ENCODE measurements around the gene SMPDL3A. TPM values are rescaled to one million over a fixed set of nuclear protein-coding genes. Genes with fewer than 3 reads are reported as not detected.

Gene SMPDL3A
- total and polyA plus RNA-seq, 2 donors (not counting 3 experiments of a cell fraction or from before 2014, with no cell fraction given) = 4.1 to 4.2 TPM

GRCh38 chr6:122758927-122759334, 30.1 kb upstream of the SMPDL3A start:
- ChIA-PET CTCF (no interaction called here), POLR2A (no interaction called here)
- FAIRE-seq (no peak), DNase-seq (ENCODE audit: low read depth, low spot score) (no peak)
- no TSS peak for BruUV-seq (replicated peaks)
- intact Hi-C loops (cut with micrococcal nuclease) = no loop called here
- H3K4me2 ChIP-seq (ENCODE audit: insufficient read depth, low read length) = no peak overlapping the region
- no peaks in the 10 kb centered on the region for H3K9me1 ChIP-seq (replicated peaks; ENCODE audit: control insufficient read depth, extremely low read depth, insufficient read depth, low read length)
- TF ChIP-seq, protein P1, sequence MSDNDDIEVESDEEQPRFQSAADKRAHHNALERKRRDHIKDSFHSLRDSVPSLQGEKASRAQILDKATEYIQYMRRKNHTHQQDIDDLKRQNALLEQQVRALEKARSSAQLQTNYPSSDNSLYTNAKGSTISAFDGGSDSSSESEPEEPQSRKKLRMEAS (IDR thresholded peaks at IDR 0.05; ENCODE audit: insufficient read depth, insufficient read length) = no peak
- TF ChIP-seq, protein P2, sequence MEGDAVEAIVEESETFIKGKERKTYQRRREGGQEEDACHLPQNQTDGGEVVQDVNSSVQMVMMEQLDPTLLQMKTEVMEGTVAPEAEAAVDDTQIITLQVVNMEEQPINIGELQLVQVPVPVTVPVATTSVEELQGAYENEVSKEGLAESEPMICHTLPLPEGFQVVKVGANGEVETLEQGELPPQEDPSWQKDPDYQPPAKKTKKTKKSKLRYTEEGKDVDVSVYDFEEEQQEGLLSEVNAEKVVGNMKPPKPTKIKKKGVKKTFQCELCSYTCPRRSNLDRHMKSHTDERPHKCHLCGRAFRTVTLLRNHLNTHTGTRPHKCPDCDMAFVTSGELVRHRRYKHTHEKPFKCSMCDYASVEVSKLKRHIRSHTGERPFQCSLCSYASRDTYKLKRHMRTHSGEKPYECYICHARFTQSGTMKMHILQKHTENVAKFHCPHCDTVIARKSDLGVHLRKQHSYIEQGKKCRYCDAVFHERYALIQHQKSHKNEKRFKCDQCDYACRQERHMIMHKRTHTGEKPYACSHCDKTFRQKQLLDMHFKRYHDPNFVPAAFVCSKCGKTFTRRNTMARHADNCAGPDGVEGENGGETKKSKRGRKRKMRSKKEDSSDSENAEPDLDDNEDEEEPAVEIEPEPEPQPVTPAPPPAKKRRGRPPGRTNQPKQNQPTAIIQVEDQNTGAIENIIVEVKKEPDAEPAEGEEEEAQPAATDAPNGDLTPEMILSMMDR (IDR thresholded peaks at IDR 0.05; ENCODE audit: extremely low read depth in 1 of 2, insufficient read depth in 1 of 2, low read depth in 1 of 2, low read length in 2 of 2) = no peak
- TF ChIP-seq MYC (IDR thresholded peaks at IDR 0.05; ENCODE audit: low read depth, low read length) (no peak), EZH2 (IDR thresholded peaks at IDR 0.05; ENCODE audit: borderline replicate concordance, low read depth, low read length, severe bottlenecking) (no peak), GATA2 (IDR thresholded peaks at IDR 0.05; ENCODE audit: insufficient read depth, insufficient read length, low read depth, low read length) (no peak), POLR2AphosphoS5 (IDR thresholded peaks at IDR 0.05; ENCODE audit: insufficient read depth, low read depth, low read length) (no peak), JUN (IDR thresholded peaks at IDR 0.05; ENCODE audit: borderline replicate concordance, insufficient read depth, insufficient read length, low read depth) (no peak), FOS (IDR thresholded peaks at IDR 0.05; ENCODE audit: borderline replicate concordance, insufficient read depth, low read length) (no peak), POLR2A (IDR thresholded peaks at IDR 0.05; ENCODE audit: low read depth, low read length) (no peak)
- H3K27ac ChIP-seq (ENCODE audit: insufficient read depth, low read depth, low read length) = no peak overlapping the region
- no peaks in the 10 kb centered on the region for H3K9me3 ChIP-seq (replicated peaks; ENCODE audit: control insufficient read depth, insufficient read depth, low read length)
- no peaks in the 10 kb centered on the region for H3K27me3 ChIP-seq (ENCODE audit: control insufficient read depth in 2 of 2, insufficient read depth in 2 of 2, low read length in 2 of 2)
- no peaks in the 10 kb centered on the region for H4K20me1 ChIP-seq (replicated peaks; ENCODE audit: control insufficient read depth, extremely low read depth, insufficient read depth, low read length)
- no peak overlapping the region for H3K9ac ChIP-seq (replicated peaks; ENCODE audit: extremely low read depth, insufficient read depth, low read length)
- H3K79me2 ChIP-seq (ENCODE audit: control insufficient read depth, insufficient read depth, low read length) = no peaks in the 10 kb centered on the region
- dilution Hi-C loops (cut with MboI; ENCODE audit: extremely low pct_ligation_motif_present, low sequenced_read_pairs) = no loop called here
- H3K4me3 ChIP-seq (replicated peaks in 1 of 3; ENCODE audit: insufficient read depth in 1 of 3, low read depth in 1 of 3, low read length in 3 of 3) = no peak overlapping the region
- H3K36me3 ChIP-seq (ENCODE audit: control insufficient read depth in 2 of 2, extremely low read depth in 1 of 2, insufficient read depth in 2 of 2, low read length in 2 of 2) = no peaks in the 10 kb centered on the region
- H2AFZ ChIP-seq (ENCODE audit: low read depth, low read length) = no peak overlapping the region
- H3K4me1 ChIP-seq (ENCODE audit: control insufficient read depth, extremely low read depth, insufficient read depth, low read length) = no peaks in the 10 kb centered on the region

All from endothelial cell of umbilical vein (primary cell).